GM19438 (cell line): ENCODE results near the gene SLC38A5.
"Not testable (repeated sequence)": the region's sequence is repeated elsewhere in the genome, so short reads cannot be mapped to it uniquely, and the experiment has no call there.

Experiments used
- ATAC-seq: cut with Tn5 transposase; IDR thresholded peaks from one replicate; pipeline ENCODE4 v1.9.1; 2021; ENCODE audit warnings: low read depth; ENCODE audit not compliant: unreplicated experiment

SLC38A5 gene

DNA sequence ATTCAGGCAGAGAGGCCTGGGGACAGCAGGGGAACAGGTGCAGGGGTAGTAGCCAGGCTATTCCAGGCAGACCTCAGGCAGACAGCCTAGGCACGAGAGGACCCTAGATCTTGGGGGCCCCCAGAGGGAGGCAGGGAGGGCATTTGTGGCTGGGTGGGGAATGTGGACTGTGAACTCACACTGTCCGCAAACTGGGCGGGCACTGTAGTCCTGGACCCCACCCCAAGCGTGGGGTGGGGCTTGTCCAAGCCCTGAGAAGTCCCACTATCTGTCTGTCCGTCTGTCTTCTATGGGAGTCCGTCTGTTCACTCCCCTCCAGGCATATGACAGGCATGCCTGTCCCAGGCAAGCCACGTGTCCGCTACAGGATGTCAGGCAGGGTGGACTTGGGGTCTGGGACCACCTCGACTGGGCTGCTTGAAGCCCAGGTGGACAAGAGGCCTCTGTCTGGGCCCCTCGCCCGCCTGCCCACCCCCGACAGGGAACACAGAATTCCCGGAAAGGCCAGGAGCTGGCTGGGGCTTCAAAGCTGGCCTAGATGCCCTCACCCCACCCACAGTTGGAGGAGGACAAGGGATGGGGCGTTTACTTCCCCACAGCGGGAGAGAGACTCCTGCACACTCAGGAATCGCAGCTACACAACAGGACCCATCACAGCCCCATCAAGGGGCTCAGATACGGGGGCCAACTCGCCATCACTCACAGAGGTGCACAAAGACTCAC is at the start of gene SLC38A5:
Gene SLC38A5, minus strand, starts transcription at position 151 of the 723 bp plus-strand sequence. CDS start 2,336 bp downstream, outside the sequence.
- no peak for ATAC-seq

DNA sequence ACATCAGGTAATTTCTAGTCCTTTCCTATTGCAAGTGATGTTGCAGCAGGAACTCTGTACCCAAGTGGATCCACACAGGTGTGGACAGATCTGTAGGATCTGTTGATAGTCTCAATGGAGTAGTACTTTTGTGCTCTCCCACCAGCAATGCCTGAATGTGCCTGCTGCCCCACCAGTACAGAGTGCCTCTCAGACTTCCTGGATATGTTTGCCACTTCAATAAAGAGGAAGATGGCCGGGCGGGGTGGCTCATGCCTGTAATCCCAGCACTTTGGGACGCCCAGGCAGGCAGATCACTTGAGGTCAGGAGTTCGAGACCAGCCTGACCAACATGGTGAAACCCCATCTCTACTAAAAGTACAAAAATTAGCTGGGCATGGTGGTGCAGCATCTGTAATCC is 49.4 kb upstream of the SLC38A5 start:
- not testable (repeated sequence) for ATAC-seq

DNA sequence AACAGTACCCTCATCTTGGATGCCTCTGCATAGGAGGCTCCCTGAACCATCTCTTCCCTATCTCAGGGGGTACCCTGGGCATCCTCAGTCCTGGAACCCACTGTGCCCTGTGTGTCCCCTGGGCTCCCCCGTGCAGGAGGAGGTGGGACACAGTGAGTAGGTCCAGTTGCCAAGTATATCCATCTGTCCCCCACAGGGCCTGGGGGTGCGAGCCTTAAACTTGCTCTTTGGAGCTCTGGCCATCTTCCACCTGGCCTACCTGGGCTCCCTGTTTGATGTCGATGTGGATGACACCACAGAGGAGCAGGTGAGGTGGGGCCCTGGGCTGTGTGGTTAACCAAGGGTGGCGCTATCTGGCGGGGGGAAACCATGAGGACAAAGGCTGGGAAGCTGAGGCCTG is 46.9 kb upstream of the SLC38A5 start:
- no peak for ATAC-seq

DNA sequence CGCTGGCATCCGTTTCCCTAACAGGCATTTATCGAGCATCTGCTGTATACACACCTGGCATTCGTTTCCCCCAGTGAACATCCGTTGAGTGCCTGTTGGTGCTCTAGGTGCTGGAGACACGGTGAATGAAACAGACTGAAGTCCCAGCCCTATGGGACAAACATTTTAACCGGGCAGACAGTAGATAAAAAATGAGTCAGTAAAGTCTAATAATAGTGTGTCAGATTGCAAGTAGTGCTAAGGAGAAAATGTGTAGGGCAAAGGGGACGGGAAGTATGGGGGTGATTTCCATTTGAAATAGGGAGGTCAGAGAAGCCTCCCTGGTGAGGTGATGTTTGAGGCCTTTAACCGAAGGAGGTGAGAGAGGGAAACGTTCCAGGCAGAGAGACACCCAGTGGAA is 46.2 kb upstream of the SLC38A5 start:
- ATAC-seq: no peak

DNA sequence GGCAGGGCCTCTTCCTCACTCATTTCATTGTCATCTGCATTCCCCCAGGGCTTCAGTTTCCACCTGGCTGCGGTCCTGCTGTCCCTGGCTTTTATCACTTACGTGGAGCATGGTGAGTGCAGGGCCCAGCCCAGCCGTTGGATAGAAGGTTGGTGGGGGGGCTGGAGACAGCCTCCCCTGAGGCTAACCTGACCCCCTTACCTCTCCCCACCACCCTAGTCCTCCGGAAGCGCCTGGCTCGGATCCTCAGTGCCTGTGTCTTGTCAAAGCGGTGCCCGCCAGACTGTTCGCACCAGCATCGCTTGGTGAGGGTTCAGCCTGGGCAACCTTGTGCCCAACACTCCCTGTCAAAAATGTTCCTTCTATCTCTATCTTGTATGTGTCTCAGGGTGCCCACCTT is 45.8 kb upstream of the SLC38A5 start:
- ATAC-seq: no peak

DNA sequence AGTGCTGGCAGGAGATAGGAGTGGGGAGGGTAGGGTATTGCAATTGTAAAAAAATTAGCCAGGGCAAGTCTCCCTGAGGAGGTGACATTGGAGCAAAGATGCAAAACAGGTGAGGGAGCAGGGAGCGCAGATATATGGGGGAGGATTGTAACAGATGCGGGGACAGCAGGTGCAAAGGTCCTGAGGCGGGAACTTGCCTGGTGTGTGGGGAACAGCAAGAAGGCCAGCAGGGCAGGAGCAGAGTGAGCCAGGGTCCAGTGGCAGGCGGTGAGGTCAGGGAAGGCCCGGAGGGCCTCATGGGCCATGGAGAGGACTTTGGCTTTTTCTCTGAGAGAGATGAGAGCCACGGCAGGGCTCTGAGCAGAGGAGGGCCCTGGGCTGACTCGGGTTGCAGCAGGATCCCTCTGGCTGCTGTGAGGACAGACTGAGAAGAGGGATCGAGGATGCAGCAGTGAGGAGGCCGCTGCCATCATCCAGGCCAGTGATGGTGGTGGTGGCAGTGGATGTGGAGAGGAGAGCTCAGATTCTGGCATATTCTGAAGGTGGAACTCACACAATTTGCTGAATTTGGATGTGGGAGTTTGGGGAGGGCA is 44.9 kb upstream of the SLC38A5 start:
- ATAC-seq: no peak

DNA sequence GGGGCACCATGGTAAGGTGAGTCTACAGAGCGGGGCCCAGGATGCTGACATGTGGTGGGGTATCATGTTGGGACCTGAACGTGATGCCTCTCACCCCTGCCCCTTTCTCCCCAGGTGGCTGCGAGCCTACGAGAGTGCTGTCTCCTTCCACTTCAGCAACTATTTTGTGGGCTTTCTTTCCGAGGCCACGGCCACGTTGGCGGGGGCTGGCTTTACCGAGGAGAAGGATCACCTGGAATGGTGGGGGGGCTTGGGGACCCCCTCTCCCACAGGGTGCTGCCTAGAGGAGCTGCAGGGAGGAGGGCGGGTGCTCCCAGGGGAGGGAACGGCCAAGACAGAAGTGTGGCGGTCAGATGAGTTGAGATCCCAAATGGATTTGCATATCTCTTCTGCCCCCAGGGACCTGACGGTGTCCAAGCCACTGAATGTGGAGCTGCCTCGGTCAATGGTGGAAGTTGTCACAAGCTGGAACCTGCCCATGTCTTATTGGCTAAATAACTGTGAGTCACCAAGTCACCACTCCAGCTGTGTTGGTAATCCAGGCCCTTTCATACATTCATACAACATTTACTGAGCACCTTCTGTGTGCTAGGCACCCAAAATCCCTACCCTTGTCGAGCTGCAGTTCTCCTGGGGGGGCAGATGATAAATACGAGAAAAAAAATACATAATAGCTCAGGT is 44.2 kb upstream of the SLC38A5 start:
- no peak for ATAC-seq

DNA sequence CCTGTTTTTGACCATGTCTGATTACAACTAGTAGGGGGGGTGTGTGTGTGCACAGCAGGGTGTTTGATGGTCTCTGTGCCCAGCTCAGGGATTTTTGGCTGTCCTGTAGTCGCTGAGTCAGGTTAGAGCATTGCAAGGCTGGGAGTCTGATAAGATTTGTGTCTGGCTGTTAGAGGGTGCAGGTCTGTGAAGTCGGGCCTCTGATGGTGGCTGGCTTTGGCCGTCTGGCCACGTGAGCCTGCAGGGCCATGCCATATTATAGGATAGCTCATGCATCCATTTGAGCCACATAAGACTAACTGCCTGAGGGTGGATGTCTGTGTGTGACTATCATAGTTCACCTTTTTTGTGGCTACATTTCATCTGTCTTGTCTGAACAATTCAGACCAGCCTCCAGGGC is 43.6 kb upstream of the SLC38A5 start:
- no peak for ATAC-seq

DNA sequence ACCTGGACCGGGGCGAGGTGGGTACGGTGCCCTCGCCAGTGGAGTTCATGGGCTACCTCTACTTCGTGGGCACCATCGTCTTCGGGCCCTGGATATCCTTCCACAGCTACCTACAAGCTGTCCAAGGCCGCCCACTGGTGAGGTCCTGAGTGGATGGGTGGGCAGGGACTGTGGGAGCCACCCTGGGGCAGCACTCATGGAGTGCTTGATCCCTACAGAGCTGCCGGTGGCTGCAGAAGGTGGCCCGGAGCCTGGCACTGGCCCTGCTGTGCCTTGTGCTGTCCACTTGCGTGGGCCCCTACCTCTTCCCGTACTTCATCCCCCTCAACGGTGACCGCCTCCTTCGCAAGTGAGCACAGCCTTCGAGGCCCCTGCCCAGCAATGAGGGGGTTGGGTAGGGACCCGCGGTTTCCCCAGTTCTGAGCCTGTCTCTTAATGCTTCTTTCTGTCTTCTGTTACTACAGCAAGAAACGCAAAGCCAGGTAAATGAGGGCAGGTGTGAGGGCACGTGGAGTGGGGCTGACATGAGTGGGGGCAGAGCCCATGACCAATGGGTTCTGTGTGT is 42.4 kb upstream of the SLC38A5 start:
- ATAC-seq: no peak

DNA sequence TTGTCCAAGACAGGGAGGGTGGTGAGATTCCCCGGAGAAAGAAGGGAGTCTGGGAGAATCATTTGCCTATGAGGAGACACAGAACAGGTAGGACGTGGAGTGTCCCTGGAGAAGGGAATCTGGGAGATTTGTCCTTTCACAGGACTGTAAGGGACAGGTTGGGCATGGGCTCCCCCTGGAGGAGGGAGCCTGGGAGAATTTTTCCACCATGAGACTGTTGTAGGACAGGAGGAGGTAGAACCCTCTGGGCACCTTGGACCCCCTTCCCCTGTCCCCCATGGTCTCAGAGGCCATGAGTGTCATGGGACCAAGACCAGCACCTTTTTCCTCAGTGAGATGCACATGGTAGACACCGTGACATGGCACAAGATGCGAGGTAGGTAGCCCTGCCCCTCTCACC is 41.5 kb upstream of the SLC38A5 start:
- ATAC-seq: no peak

DNA sequence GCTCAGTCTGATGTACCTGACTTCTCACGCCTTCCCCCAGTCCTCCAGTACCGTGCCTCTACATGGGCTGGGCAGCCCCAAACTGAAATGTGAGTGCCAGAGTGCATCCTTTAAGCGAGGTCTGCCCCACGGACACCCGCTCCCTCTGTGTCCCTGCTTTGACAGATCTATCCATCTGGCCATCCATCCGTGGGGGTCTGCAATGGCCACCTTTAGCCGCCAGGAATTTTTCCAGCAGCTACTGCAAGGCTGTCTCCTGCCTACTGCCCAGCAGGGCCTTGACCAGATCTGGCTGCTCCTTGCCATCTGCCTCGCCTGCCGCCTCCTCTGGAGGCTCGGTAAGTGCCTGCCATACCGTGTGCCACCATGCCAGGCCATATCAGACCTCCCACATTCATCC is 39.6 kb upstream of the SLC38A5 start:
- no peak for ATAC-seq

DNA sequence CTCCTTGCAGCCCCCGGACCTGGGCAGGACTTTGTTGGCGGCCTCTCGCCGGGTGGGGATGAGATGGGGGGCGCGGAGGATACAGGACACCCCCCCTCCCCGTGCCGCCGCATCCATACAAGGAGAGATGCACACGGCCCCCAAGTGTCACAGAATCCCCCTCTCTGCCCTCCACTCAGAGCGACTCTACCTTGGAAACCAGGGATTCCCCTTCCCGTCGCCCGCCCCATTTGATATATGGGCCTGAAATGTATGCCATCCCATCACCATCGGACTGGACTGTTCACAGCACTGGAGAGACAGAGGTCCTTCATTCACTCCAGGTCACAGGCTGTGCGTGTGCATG is 39.2 kb upstream of the SLC38A5 start:
- peak; percentile 8 for ATAC-seq

DNA sequence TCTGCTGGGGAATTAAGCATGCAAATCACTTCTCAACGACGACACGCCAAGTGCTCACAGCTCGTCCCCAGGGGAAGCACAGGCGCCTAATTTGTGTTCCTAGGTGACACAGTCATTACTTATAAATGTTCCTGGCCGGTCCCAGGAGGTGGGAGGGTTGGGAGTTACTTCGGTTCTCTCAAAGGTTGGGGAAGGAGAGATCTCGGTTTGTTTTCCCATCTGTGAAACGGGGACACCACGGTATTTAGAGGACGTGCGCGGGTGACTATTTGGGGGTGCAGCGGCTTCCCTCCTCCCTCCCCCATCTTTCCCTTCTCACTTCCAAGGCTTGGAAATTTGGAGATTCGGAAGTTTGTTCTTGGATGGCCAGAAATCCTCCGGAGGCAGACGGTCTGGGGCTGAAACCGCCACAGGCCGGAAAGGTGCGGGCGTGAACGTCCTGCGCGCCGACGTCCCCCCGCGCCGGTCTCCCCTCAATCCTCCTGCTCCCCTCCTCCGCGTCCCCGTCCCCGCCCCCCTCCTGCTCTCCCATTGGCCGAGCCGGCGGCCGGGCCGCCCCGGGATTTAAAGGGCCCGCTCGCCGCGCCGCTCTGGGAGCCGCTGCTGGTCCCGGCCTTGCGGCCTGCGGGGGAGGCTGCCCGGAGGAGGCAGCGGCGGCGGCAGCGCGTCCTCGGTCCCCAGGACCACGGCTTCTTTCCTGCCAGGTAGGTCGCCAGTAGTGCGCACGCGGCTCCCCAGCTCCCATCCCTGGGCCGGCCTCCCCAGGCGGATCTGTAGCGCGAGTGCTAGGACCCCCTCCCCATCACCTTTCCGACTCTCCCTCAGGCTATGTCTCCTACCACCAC is 38.6 kb upstream of the SLC38A5 start, which contains the start of gene PORCN:
Gene PORCN, plus strand, starts transcription at position 593 of the 845 bp plus-strand sequence. CDS start 829 bp downstream, outside the sequence.
- ATAC-seq: peak; percentile 60

DNA sequence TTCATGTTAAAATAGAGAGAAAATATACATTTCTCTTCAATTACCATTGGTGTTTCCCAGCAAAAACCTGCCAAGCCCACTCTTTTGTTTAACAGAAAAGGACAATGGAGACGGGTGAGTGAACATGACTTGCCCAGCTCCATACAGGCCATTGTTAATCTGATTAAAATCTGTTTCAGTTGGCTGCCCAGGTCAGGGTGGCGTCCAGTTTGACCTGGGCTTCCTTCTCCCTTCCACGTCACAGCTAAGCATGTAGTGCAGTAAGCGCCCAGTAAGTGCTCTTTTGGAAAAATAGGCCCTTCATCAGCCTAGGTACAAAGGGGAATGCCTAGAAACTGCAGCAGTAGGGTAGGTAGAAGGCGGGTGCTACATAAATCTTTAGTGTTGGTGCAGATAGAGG is 37.2 kb upstream of the SLC38A5 start:
- no peak for ATAC-seq

DNA sequence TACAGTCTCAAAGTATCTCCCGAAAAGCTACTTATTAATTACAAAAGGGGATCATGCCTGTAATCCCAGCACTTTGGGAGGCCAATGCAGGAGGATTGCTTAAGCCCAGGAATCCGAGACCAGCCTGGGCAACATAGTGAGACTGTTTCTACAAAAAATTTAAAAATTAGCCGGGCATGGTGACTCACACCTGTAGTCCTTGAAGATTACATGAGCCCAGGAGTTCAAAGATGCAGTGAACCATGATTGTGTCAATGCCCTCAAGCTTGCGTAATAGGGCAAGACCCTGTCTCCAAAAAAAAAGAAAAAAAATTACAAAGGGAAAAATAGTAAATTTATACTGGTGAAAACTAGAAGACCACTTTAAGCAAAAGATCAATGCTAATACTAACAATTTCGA is 35.4 kb upstream of the SLC38A5 start:
- ATAC-seq: no peak

DNA sequence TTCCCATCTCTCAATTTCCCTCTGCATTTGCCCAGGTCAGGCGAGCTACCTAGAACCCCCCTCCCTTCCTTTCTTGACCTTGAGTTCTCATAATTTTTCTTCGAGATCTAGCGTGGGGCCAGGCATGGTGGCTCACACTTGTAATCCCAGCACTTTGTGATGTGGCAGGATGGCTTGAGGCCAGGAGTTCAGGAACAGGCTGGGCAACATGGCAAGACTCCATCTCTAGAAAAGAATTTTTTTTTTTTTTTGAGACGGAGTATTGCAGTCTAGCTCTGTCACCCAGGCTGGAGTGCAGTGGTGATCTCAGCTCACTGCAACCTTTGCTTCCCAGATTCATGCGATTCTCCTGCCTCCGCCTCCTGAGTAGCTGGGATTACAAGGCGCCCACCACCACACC is 34.2 kb upstream of the SLC38A5 start:
- no peak for ATAC-seq

DNA sequence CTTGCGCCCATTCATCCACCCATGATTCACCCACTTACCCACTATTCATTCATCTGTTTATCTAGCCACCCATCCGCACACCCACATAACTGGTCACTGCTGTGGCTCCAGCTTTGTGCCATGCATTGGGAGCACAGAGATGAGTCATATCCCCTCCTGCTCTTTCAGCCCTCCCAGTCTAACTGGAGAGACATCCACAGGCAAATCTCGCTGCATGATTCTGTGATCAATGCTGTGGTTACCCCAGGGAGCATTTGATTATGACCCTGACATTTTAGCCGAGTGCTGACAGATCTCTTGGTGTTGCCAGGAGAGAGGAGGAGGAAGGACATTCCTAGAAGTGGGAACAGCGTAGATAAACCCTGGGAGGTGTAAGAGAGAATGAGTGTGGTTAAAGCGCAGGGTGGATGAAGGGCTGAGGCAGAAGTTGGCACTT is 28.3 kb upstream of the SLC38A5 start:
- no peak for ATAC-seq

DNA sequence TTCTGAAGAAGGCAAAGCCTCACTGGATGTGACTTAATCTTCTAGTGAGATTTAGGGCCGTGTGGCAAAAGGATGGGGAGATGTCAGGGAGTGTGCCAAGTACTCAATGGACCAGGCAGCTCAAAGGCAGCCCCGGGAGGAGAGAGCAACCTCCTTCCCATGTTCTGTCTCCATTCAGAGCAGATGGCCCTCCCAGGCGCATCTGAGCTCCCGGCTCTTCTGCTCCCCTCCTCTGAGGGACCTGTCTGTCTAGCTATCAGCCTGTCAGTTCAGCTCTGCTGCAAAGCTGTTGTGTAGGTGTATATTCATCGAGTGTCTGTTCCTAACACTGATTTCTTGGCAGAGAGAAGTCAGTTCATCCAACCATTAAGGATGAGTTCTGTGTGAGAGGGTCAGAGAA is 27.8 kb upstream of the SLC38A5 start:
- ATAC-seq: no peak

DNA sequence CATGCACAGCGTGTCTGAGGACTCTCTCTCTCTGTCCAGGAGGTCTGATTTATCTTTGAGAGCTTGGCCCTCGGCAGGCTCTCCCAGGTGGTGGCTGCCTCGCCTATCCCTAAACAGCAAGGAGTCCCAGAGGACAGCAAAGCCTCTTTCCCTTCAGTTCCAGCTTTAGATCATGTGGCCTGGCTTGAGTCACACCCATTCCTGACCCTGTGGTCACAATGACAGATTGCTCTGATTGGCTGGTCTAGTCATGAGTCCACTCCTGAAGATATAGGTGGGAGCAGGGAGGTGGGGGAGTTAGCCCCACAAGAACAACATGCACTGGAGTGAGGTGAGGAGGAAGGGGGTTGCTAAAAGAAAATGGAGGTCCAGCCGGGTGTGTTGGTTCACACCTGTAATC is 26.6 kb upstream of the SLC38A5 start:
- no peak for ATAC-seq

DNA sequence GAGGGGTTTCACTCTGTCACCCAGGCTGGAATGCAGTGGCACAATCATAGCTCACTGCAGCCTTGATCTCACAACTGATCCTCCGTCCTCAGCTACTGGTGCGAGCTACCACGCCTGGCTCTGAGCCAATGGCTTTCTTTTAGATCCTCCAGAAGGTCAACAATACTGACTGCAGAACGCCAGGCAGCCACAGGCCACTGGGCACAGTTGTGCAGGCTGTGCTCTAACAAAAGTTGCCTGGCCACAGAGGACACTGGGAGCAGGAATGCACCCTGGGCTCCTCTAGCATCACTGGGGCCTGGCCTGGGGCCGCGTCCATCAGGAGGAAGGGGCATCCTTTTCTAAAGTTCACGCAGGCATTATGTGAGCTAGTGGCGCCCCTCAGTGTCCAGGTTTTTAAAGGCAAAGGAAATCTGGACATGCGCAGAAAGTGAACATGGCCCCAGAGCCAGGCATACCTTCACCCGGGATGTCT is 23.9 kb upstream of the SLC38A5 start:
- no peak for ATAC-seq
